ENCODE measurements around the gene DOCK11. TPM values are rescaled to one million over a fixed set of nuclear protein-coding genes. Genes with fewer than 3 reads are reported as not detected.
"Not testable (repeated sequence)": the region's sequence is repeated elsewhere in the genome, so short reads cannot be mapped to it uniquely, and the experiment has no call there.

Gene DOCK11
- total RNA-seq = 30.2 and 51.2 TPM in 2 replicates
- 9.2 TPM for polyA plus RNA-seq (2012)

DNA sequence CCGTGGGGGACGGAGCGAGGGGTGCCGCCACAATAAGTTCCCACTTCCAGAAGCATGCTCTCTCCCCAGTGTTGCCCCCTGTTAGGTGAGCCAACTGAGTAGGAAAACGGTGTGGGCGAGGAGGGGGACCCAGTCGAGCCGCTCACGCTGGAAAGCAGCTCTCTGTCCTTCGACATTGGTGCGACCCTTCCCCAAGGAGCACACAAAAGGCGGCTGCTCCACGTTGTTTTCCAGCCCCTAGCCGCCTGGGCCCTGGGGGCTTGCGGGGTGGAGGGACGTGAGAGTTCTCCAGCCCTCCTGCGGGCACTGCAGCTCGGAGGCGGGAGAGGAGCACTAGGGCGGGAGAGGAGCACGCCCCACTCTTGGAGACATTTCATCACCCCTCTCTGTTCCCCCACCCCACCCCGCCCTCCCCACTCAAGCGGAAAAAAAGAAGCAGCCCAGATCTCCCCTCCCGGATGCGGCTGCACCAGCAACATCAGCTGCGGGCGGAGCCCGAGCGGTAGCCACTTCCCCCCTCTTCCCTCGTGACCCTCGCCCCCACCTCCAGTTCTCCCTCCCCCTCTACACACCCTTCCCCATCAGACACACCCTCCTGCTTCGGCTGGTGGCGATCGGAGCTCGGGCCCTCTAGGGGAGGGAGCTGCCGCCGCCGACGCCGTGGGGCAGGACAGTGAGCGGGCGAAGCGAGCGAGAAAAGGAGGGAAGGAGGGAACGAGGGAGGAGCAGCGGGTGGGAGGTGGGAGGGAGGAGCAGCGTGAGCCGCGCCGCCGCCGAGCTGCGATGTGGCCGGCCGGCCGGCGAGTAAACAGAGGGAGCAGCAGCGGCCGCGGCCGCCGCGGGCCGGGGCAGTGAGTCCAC lies at the start of gene DOCK11:
Gene DOCK11, plus strand, starts transcription at position 755 of the 861 bp plus-strand sequence. CDS start 157 bp downstream, outside the sequence.
- DNase-seq (ENCODE audit: low read depth) = peak; percentile 85

DNA sequence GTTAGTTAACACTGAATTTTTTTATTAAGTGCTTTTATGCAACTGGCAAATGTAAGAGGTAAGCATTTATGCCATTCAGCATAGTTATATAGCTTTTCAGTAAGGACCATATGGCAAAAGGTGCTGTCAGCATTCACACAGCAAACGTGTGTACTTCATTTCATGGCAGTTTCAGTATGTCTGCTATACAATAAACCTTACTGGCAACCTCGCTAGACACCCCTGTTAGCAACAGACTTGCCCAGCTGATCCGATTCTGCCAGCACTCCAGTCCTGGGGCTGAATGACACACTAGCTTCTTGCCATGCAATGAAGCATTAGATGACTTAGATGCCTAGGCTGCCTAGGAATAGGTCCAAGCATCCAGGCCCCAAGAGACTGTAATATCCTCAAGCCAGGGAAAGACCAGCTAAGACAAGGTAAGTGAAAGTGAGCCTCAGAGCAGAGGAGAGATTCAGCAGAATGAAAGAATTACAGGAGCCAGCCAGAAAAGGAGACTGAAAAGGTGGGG lies 47.3 kb upstream of the DOCK11 start:
- peak; percentile 2 for DNase-seq (ENCODE audit: low read depth)

DNA sequence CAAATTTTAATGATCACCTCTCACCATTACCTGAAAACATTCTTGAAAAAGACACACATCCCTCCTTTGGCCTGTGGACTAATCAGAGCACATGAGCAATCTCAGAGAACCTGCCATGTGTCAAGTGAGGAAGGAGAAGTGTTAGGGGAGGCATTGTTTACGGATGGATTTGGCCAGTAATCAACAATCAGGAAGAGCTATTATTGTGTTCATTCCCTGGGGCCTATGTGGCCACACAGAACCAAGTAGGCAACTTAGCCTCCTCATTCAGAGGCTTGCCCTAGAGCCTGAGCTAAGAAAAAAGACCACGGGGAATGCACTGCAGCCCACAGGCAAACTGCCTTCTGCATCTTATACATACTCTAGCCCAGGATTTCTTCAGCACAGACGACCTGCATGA lies 40.6 kb upstream of the DOCK11 start:
- DNase-seq (ENCODE audit: low read depth) = peak; percentile 60

DNA sequence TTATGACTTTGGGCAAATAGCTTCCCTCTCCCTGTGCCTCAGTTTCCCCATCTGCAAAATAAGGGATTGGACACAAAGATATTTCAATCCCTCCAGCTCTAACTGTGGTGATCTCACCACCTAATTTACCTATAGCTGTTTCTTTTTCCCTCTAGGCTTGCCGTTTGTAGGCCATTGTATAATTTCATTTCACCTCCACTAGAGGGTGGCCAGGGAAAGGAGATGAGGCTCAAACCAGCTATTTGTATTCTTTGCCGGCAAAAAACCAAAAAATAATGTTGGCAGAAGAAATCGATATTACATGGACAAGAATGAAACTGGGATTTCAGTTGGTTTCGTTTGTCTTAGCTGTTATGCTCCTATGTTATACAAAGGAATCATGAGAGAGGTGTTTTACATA lies 36.1 kb upstream of the DOCK11 start:
- peak; percentile 40 for DNase-seq (ENCODE audit: low read depth)

DNA sequence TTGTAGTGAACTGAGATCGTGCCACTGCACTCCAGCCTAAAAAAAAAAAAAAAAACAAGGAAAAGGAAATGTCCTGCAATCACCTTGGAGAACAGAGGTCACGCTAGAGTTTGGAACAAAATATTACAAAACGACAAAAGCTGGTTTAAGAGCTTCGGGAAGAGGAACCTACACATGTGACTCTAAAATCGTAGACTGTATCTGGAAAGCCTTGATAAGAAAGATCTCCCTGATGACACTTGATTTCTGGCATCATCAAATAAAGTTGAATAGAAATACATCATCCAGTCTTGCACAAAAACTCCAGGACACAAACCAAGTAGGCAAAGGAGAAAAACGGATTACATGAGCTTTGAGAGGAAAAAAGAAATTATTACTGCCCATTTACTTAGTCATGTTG lies 31.1 kb upstream of the DOCK11 start:
- no peak for DNase-seq (ENCODE audit: low read depth)

DNA sequence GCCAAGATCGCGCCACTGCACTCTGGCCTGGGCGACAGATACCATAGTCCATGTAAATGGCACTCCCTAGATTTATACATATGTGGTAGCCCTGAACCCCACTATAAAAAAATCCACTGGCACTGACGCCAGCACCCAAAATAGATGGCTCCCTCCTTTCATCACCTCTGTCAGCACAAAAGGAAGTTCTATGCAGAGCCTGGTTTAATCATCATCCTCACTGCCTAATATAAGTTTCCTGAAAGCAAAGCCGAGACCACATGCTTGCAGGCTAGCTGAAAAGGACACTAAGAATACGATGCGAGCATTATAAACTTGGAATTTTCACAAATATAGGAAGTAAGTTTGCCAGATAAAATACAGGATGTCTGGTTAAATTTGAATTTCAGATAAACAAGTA lies 27.5 kb upstream of the DOCK11 start:
- DNase-seq (ENCODE audit: low read depth) = no peak

DNA sequence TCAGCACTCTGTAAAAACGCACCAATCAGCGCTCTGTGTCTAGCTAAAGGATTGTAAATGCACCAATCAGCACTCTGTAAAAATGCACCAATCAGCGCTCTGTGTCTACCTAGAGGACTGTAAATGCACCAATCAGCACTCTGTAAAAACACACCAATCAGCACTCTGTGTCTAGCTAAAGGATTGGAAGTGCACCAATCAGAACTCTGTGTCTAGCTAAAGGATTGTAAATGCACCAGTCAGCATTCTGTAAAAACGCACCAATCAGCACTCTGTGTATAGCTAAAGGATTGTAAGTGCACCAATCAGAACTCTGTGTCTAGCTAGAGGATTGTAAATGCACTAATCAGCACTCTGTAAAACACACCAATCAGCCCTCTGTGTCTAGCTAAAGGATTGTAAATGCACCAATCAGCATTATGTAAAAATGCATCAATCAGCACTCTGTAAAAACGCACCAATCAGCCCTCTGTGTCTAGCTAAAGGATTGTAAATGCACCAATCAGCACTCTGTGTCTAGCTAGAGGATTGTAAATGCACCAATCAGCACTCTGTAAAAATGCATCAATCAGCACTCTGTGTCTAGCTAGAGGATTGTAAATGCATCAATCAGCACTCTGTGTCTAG lies 24.8 kb upstream of the DOCK11 start:
- not testable (repeated sequence) for DNase-seq (ENCODE audit: low read depth)

DNA sequence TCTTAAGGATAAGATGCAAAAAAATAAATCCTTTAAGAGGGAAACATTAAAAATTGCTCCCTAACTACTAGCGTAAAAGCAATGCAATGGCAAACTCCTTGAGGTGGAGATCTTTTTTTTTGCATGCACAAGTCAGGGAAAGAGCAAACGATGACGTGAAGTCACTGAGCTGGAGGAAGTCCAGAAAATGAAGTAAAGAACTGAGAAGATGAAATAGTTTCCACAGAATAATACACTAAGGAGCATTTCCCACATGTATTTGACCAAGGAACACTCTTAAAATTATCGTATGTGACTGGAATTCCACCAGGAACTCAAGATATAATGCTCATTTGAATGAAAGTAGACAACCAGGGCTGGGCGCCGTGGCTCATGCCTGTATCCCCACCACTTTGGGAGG lies 21.0 kb upstream of the DOCK11 start:
- no peak for DNase-seq (ENCODE audit: low read depth)

DNA sequence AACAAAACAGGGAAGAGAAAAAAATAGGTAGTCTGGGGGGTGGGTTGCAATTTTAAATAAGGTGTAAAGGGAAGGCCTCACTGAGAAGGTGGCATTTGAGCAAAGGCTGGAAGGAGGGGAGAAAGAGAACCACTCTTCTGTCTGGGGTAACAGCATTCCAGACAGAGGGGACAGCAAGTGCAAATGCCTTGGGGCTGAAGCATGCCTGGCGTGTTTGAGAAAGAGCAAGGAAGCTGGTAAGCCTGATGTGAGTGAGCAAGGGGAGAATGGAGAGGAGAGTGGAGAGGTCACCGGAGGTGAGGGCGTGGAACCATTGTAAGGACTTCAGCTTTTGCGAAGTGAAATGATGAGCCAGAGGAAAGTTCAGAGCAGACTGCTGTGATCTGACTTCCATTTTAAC lies 19.7 kb upstream of the DOCK11 start:
- no peak for DNase-seq (ENCODE audit: low read depth)

DNA sequence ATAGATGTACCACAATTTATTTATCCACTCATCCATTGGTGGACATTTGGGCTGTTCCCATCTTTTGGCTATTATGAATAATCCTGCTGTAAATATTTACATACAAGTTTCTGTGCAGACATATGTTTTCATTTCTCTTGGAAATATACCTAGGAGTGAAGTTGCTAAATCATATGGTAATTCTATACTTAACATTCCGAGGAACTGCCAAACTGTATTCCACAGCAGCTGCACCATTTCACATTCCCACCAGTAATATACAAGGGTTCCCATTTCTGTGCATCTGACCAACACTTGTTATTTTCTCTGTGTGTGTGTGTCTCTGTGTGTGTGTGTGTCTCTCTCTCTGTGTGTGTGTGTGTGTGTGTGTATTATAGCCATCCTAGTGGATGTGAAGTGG lies 15.4 kb upstream of the DOCK11 start:
- no peak for DNase-seq (ENCODE audit: low read depth)

DNA sequence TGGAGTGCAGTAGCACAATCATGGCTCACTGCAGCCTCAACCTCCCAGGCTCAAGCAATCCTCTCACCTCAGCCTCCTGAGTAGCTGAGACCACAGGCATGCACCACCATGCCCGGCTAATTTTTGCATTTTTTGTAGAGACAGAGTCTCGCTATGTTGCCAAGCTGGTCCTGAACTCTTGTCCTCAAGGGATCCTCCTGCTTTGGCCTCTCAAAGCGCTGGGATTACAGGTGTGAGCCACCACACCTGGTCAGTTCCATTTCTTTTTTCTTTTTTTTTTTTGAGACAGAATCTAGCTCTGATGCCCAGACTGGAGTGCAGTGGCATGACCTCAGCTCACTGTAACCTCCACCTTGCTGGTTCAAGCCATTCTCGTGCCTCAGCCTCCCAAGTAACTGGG lies 13.2 kb upstream of the DOCK11 start:
- DNase-seq (ENCODE audit: low read depth) = not testable (repeated sequence)

DNA sequence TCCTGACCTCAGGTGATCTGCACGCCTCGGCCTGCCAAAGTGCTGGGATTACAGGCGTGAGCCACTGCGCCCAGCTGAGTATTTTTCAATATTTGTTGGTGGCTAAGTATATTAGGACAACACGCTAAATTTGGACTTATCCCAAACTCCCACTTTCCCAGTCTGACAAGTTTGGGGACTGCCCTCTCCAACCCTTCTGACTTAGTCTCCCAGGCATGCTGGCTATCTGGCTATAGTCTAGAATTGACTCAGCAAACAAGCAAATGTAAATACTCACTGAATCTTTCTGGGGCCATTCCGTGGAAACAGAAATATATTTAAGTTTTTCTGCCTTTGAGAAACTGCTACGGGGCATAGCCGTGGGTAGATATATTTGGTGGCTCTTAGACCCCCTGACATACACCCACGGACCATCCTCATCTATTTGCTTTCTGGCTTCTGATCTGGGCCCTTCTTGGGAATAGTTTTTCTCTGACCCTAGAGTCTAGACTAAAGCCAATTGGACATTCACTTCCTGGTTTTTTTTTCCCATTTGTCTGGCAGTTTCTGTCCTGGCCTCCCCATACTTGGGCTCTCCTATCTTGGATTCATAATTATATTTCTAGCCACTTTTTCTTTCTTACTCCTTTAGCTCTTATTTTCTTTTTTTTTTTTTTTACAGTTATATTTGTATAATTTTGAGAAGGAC lies 11.3 kb upstream of the DOCK11 start:
- no peak for DNase-seq (ENCODE audit: low read depth)

DNA sequence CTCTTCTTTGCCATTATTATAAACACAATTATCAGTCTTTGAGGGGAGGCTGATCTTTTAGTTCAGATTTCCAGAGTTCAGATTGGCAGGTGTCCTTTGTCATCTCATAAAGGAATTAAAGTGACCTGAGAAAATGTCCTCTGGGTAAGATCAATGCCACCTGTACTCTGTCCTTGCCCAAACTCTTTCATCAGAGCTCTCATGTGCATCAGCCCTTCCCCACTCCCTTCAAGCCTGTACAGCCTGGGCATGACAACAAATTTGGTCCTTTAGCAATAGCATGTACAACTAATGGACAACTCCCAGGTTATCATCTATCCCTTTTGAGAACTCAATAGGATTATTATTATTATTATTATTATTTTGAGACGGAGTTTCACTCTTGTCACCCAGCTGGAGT lies 8.9 kb upstream of the DOCK11 start:
- not testable (repeated sequence) for DNase-seq (ENCODE audit: low read depth)

DNA sequence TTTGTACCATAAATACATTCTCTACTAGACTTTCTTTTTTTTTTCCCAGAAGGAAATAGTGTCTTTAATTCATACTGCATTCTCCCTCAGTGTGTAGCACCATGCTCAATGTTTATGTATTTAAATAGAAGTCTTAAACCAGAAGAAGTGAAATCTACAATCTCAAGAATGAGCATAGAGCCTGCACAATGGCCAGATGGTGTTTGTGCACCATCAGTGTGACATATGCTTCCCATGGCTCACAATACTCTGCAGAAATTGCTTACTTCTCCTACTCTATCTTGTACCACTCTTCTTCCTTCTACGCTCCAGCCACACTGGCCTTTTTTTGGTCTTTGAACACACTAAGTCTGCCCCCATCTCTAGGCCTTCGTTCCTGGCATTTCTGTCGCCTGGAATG lies 2.6 kb upstream of the DOCK11 start:
- no peak for DNase-seq (ENCODE audit: low read depth)

DNA sequence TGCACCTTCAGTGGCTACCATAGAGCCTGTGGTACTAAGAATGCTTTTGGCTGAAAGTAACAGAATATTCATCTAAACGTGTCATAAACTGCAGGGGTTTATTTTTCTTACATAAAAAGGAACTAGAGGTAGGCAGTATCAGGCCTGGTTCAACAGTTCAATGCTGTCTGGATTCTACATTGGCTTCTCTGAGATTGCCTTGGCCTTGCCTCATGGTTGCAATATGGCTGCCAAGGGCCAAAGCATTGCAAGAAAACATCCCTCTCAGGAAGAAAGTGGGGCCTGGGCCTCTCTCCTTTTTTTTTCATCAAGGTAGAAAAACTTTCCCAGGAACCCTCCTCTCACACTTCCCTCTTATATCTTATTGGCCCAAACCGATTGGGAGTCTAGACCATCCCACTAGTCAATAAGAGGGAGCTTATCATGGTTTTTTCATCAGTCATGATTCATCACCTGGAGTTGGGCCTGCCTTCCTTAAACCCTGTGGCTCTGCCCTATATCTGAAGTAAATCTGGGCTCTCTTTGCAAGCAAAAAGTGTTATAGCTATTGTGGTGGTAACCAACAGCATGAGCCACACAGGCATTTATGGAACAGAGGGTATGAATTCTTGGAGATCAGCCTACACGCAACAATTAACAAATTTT lies 1.8 kb upstream of the DOCK11 start:
- no peak for DNase-seq (ENCODE audit: low read depth)

DNA sequence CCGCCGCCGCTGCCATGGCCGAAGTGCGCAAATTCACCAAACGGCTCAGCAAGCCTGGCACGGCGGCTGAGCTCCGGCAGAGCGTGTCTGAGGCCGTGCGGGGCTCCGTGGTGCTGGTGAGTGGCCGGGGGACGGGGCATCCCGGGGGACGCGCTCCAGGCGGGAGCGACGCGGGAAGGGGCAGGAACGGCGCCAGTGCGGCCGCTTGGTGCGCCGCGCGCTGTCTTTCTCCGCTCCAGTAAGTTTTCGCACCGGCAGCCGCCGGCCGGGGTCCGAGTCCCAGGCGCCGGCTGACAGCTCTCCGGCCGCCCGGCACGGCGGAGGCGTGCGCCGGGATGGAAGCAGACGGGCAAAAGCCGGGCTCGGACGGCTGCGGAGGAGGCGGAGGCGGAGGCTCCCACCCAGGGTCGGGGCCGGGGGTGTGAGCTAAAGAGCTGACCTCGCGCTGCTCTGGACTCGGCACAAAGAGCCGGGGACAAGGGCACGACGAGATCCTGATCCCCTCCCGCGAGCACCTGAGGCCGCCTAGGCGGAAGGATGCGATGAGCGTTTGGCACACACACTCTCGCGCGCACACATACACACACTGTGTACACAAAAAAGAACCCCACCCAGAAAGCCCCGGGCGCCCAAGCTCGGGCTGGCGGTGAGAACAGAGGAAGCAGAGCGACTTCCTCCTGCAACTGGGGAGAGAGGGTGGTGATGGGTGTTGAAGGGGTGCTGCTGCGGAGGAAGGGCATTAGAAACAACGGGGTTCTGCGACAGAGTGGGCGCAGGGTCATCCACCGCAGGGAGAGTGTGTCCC lies 545 bp downstream of the DOCK11 start:
- DNase-seq (ENCODE audit: low read depth) = peak; percentile 22

DNA sequence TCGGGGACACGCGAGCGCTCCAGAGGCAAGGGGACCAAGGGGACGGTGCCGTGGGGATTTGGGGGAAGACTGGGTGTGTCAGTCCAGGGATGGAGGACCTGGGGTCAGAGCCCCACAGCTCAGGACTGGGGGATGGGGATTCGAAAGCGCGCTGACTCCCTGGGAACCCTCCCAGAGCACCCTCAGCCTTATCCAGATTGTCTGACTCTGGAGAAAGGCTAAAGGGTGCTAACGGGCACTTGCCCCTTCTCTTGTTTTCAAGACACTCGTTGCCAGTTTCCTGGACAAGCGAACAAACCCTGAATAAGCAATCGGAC lies 1.1 kb downstream of the DOCK11 start:
- no peak for DNase-seq (ENCODE audit: low read depth)

DNA sequence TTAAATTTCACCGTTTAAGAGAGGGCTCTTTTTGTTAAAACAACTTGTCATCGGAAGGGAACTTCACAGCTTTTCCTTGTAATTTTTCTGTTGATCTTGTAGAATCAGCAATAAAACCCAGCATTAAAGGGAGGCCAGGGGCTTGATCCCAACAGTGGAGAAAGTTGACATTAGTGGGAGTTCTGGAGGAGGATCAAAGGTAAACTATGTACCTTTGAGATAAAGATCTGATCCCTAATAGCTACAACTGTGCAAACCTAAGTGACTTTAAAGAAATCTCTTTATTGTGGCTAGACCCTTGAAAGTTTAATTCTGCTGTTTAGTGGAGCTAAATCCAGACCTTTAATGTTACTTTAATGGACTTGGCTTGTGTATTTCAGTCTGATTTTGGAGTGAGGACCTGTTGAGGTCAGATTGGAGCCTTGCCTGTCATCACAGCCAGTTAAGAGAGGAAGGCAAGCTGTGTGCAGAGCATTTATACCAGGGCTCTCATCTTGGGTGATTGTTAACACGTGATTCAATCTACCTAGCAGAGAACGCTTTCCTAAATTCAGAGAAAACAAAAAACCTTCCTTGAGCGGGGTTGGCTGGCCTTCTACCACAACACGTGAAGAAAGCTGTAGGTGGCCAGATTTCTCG lies 1.7 kb downstream of the DOCK11 start:
- DNase-seq (ENCODE audit: low read depth) = no peak

DNA sequence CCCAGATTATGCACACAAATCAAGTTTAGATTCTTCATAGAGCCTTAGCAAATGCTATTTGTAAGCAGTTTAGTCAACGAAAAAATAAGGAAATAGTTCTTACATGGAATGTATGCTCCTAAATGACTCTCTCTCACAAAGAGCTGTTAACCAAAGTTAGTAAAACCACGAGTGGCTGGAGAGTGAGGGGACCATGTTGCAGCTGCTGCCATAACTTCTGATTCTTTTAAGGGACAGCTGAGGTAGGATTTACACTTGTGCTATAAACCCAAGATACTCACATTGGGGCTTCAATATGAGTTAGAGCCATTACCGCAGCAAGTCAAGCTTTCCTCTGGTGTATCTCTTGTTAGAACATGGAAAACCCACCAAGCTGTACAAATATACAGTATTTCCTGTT lies 2.7 kb downstream of the DOCK11 start:
- DNase-seq (ENCODE audit: low read depth) = peak; percentile 63

DNA sequence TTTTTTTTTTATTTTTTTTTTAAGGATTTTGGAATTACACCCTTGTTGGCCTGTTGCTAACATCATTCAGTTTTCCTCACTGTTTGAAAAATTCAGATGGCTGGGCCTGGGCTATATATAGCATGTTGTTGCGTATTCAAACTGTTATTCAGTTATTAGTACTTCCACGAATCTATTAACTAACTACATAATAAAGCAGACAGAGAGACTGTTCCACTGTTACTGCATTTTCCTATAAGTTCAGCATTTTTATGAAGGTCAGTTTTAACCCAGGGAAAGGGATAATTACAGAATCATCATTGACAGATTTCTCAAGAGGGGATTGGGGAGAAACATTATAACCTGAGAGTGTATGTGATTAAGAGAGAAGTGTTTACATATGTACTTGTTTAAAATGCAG lies 3.1 kb downstream of the DOCK11 start:
- DNase-seq (ENCODE audit: low read depth) = no peak

Measured in myocyte (in vitro differentiated cells).